Pulmonary artery endothelial cell (primary cell): ENCODE measurements around the gene NCKIPSD. TPM values are rescaled to one million over a fixed set of nuclear protein-coding genes. Genes with fewer than 3 reads are reported as not detected.
A peak's percentile ranks its signal among the peaks of the same experiment; 100 is the strongest.

Experiments
- DNase-seq: peaks from one replicate; pipeline ENCODE4 v3.0.0-alpha.2; 2011; ENCODE audit warnings: low read depth, low spot score
- total RNA-seq: library from RNA; depleted of rRNA; stranded (reverse); fragments of >200 nt; gene quantifications from 2 replicates; pipeline ENCODE4 v1.2.3, GENCODE V29; 2014

NCKIPSD gene
- total RNA-seq, 1 donor from 2014 or later, result 6.9 TPM

GRCh38 chr3:48696601-48697000 is 10.9 kb upstream of the NCKIPSD start:
- no peak for DNase-seq

GRCh38 chr3:48696156-48696555 is 10.4 kb upstream of the NCKIPSD start:
- no peak for DNase-seq

- no peak for DNase-seq
These were observed 9.7 kb upstream of the NCKIPSD start for GRCh38 chr3:48695393-48695753.

GRCh38 chr3:48694610-48695392 is 9.1 kb upstream of the NCKIPSD start:
- DNase-seq, result peak; percentile 40

- DNase-seq, result no peak
These were observed 8.1 kb upstream of the NCKIPSD start for GRCh38 chr3:48693826-48694225.

- no peak for DNase-seq
These were observed 6.8 kb upstream of the NCKIPSD start for GRCh38 chr3:48692551-48692950.

GRCh38 chr3:48690846-48691458 is 5.2 kb upstream of the NCKIPSD start:
- DNase-seq, result no peak

GRCh38 chr3:48689384-48689783 is 3.7 kb upstream of the NCKIPSD start:
- no peak for DNase-seq

GRCh38 chr3:48688737-48689075 is 3.0 kb upstream of the NCKIPSD start:
- DNase-seq, result no peak

- no peak for DNase-seq
These were observed 2.5 kb upstream of the NCKIPSD start for GRCh38 chr3:48688032-48688736.

- DNase-seq, result no peak
These were observed 1.5 kb upstream of the NCKIPSD start for GRCh38 chr3:48687220-48687678.

- DNase-seq, result no peak
These were observed 964 bp upstream of the NCKIPSD start for GRCh38 chr3:48686538-48687219.

GRCh38 chr3:48685293-48685602 is 467 bp downstream of the NCKIPSD start:
- DNase-seq, result no peak

- no peak for DNase-seq
These were observed 1.1 kb downstream of the NCKIPSD start for GRCh38 chr3:48684480-48685143.

GRCh38 chr3:48684054-48684349 is 1.7 kb downstream of the NCKIPSD start:
- DNase-seq, result no peak

GRCh38 chr3:48682786-48683185 is 2.9 kb downstream of the NCKIPSD start:
- DNase-seq, result no peak

GRCh38 chr3:48681974-48682610 is 3.6 kb downstream of the NCKIPSD start:
- DNase-seq, result no peak

GRCh38 chr3:48681541-48681880 is 4.2 kb downstream of the NCKIPSD start:
- no peak for DNase-seq

GRCh38 chr3:48680811-48681540 is 4.7 kb downstream of the NCKIPSD start:
- no peak for DNase-seq
